ENCODE results near the gene ZNF226.

- TF ChIP-seq EP300 (IDR thresholded peaks at IDR 0.05; ENCODE audit: borderline replicate concordance in 1 of 2, low read depth in 1 of 2, low read length in 1 of 2) (no peak), TAF1 (IDR thresholded peaks at IDR 0.05; ENCODE audit: borderline replicate concordance, low read depth, low read length) (no peak), FOXM1 (IDR thresholded peaks at IDR 0.05; ENCODE audit: low read depth) (no peak), CTCF (IDR thresholded peaks at IDR 0.05) (no peak), PBX3 (IDR thresholded peaks at IDR 0.05) (no peak)
These were observed 38.1 kb downstream of the ZNF226 start for GRCh38 chr19:44202974-44203373.
